ENCODE results near the gene TMEM132E.

TMEM132E gene

DNA sequence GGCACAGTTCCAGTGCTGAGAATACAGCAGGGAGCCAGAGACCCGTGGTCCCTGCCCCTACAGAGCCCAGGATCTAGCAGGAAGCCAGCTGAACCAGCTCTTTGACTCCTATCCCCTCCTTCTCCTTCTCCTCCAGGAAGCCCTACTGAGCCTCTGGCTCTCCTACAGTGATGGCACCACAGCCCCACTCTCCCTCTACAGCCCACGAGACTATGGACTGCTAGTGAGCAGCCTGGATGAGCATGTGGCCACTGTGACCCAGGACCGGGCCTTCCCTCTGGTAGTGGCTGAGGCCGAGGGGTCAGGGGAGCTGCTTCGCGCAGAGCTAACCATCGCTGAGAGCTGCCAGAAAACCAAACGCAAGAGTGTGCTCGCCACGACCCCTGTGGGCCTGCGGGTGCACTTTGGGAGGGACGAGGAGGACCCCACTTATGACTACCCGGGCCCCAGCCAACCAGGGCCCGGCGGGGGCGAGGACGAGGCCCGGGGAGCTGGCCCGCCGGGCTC is 57.7 kb downstream of the TMEM132E start:
- FAIRE-seq: no peak

DNA sequence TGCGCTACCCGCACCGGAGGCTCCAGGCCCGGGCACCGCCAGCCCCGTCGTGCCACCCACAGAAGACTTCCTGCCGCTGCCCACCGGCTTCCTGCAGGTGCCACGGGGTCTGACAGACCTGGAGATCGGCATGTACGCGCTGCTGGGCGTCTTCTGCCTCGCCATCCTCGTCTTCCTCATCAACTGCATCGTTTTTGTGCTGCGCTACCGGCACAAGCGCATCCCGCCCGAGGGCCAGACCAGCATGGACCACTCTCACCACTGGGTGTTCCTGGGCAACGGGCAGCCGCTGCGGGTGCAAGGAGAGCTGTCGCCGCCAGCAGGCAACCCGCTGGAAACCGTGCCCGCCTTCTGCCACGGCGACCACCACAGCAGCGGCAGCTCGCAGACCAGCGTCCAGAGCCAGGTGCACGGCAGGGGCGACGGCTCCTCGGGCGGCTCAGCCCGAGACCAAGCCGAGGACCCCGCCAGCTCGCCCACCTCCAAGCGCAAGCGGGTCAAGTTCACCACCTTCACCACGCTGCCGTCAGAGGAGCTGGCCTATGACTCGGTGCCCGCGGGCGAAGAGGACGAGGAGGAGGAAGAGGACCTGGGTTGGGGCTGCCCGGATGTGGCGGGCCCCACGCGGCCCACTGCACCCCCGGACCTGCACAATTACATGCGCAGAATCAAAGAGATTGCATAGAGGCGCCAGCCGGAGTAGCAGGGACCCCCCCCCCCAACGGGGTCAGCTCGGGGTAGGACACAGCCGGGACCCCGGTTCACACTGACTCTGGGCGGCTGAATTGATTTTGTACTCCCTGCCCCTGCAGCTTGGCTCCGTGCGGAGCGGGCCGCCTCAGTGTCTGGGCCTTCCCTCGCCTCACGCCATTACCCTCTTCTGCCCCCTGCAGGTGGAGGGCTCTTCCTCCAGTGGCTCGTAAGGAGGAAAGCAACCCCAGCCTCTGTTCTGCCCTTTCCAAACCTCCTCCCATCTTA is 58.5 kb downstream of the TMEM132E start:
- FAIRE-seq: no peak

DNA sequence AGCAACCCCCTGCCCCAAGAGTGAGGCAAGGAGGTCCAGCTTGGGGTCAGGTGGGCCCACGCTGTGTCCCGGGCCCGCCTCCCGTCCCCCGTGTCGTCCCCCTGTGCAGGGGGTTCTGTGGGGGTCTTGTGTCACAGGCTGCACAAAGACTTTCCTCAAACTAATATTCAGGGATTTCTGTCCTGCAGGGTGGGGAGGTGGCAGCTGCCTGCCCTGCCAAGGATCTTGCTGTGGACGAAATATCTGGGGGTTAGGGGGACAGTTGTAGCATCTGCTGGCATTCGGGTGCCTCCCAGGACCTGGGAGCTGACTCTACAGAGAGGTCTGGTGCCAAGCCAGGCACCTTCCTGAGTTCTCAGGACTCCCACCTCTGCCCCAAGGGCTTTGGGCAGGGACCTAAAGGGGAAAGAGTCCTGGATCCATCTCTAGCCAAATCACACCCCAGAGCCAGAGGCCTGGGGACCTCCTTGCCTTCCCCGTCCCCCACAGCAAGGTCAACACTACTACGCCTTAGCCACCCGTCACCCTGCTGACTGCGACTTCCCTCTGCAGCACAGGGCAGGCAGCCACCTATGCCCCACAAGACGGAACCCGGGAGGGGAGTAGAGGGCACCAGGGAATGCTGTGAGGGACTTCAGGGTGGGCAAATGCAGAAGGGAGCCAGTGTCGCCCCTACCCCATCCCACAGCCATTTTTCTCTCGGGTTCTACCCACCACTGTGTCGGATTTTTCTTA is 59.3 kb downstream of the TMEM132E start:
- FAIRE-seq: no peak

DNA sequence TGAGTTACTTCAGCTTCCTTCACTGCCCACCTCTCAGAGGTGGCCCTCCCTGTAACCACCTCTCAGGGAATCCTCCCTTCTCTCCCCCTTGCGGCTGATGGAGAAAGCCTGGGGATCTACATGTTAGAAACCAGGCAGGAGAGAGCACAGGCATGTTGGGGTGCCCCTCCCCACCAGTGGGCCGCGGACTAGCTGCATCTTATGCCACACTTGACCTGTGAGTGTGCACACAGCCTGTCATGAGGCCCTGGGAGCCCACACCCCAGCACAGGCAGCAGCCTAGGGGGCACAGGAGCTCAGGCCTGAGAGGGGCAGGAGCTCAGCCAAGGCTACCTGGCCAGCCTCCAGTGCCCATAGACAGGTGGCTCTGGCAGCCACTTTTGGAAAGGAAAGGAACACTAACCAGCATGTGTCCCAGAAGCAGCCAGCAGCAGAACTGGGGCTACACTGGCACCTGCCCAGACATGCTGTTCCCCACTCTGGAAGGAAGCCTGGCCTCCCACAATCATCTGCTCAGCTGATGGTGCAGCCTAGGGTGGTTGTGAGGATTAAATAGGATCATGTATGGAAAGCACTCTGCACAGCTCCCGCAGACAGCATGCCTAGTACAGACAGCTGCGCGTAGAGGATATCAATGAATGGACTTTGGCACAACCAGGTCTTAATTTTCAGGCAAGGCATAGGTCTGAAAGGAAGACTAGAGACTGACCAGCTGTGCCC is 60.5 kb downstream of the TMEM132E start:
- no peak for FAIRE-seq

DNA sequence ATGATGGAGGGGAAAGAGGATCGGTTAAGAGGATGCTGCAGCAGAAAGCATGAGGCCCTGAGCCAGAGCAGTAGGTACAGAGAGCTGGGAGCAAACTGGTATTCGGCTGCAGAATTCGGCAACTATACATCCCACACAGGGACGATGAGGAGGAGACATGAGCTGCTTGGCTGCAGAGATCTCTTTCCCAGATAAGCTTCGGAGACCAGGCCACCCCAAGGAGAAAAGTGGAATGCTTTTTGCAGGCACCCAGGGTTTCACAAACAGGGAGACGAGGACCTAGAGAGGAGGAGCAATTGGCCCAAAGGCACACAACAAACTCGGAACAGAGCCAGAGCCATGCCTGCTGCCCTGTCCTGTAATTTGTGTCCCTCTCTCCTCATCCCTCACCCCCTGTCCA is 62.0 kb downstream of the TMEM132E start:
- FAIRE-seq: no peak

DNA sequence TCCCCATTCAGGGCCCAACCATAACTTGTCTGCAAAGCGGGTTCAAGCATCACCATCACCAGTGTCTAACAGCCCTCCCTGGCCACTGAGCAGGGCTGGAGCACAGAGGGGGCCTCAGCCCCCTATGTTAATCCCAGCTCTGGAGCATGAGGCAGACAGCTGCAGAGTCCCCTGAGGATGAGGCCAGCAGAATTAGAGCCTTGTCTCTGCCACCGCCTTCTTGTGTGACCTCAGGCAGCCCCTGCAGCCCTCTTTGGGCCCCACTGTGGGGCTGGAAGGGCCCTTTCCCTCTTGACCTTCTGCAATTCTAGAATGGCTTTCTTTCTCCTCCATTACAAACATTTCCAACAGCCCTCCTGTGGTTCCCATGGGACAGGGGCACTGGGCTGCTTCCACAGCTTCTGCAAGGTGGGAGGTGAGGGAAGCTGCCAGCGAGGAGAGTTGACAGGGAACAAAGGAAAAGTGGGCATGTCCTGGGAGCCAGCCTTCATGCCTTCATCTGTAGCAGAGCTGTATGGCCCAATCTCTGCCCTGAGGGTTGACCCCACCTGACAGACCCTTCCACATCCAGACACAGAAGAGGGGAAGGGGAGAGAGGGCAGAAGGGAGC is 65.7 kb downstream of the TMEM132E start:
- FAIRE-seq: no peak

DNA sequence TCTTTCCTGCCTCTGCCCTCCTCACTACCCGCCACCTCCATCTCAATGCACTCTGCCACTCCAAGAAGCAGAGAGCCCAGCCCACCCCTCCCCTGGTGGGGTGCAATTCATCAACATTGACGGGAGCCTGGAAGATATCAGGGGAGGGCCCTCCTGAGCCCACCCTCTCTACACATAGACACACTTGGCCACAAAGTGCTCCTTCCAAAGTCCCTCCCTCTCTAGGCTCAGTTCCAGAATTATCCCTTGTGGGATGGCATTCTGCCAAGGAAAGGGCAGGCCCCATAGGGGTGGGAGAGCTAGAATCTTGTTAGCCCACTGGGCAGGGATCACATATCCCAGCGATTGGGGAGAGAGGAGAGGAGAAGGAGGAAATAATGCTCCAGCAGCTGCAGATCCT is 66.2 kb downstream of the TMEM132E start:
- FAIRE-seq: no peak

DNA sequence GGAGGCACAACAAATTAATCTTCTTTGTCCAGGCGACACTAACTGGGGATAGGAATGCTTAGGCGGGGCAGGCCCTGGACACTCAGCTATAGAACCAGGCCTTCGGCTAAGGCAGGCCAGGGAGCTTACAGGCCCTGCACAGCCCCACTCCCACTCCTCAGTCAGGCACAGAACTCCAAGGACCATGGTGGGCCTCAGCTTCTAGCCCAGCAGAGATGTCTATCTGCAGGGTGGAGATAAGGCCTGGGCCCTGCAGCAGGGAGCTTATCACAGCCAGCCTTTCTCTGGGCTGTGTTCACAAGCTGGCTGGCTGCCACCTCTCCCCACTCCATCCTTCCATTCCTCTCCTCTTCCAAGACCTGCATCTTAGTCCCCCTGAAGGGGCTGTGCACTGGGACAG is 68.1 kb downstream of the TMEM132E start:
- FAIRE-seq: no peak

DNA sequence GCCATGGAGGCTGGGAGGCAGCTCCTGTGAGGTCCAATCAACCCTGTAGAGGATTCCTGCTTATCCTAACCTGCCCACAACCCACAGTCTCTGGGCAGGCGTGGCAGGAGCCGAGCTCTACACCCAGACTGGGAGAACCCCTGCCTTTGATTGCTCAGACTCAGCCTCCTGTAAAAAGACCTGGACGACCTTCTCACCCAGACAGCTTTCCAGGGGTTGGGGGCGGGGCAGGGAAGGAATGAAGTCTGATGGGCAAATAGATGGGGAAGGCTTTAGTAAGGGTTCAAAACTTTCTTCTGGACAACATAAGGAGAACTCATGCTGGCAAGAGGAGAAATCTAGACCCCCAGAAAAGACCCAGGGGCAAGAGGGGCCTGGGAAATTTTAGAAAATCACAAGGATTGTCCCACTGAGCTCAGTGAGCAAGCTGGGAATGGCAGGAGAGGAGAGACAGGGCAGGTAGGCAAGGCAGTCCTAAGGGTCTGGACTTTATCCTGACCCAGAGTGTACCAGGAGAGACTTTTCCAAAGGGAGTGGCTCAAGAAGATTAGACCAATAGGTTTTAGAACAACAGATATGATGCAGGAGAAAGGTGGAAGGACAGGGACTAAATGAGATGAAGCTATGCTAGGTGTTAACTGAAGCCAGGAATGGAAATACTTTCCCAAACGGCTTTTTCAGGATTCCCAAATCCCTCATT is 70.8 kb downstream of the TMEM132E start:
- no peak for FAIRE-seq

DNA sequence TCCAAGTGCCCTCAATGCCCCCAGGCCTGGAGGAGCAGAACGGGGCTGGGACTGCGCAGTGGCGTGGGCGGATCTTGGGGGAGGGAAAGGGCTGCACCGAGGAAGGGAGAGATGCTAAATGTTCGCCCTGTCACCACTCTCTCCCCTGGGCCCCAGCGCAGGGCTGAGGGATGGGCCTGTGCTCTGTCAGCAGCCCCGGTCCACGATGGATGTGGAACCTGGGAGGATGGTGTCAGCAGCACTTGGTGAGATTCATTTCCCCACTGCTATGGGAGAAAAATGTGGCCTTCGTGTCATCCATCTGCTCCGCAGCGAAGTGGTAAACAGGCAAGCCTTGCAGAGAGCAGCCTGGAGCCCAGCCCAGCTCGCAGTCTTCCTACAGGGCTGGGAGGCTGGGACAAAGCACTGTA is 72.0 kb downstream of the TMEM132E start:
- FAIRE-seq: no peak

DNA sequence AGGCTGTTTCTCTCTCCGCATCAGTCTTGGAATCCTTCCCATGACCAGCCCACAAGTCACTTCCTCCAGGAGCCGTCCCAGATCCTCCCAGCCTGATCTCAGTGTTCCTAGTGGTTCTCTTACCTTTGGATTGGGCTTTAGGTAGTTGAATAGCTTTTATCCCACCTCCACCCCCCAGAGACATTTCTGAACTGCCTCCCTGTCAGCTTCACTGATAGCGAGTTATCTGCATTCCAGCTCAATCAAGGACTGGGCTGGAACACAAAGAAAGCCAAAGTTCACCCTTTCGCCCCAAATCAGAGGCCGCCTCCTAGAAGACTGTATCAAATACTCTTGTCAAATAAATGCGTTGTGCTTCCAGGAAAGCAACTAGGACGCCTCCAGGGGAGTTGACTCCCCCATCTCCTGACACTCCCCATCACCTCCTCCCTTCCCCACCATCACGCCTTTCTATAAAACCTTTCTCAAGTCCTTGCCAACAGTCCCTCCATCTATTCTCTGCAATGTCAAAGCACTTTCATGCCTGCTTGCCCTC is 72.7 kb downstream of the TMEM132E start:
- no peak for FAIRE-seq

DNA sequence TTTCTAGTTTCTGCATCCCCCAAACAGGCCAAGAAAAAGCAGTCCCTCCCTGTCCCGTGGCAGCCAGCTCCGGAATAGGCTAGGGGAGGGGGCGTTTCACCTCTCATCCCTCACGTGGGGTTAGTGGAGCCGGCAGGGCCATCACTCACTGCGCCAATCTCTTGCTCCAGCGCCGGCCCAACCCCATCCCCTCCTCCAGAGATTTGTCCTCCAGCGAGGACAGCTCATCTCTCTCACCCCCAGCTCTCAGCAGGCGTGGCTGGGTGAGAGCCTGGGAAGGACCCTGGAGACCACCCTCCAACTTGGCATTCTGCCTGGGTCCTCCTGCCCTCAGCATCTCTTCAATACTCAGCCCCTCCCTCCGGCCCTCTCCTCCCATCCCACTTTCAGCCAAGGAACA is 74.1 kb downstream of the TMEM132E start:
- FAIRE-seq: no peak

DNA sequence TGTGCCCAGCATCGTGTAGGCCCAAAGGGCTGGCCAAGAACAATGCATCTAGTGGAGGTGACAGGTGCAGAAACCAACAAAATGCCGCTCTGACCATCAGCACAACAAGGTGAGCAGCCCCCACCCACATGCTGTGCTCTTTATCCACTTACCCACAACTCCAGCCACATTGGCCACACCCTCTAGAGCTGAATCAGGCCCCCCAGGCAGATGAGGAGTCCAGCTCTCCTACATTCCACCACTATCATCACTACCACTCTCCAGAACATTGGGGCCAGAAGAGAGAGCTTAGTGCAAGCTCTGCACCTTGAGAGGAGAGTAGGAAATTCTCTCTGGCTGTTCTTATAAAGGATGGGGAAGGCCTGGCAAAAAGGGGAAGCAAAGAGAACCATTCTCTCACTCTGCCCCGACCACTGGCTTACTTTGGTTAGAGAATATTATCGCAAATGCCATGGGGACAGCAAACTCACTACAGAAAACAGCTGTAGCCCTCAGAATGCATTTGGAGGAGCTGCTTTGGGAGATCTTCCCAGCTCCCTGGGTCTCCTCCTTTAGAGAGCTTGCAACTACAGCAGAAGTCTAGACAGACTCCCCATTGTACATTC is 75.0 kb downstream of the TMEM132E start:
- no peak for FAIRE-seq

DNA sequence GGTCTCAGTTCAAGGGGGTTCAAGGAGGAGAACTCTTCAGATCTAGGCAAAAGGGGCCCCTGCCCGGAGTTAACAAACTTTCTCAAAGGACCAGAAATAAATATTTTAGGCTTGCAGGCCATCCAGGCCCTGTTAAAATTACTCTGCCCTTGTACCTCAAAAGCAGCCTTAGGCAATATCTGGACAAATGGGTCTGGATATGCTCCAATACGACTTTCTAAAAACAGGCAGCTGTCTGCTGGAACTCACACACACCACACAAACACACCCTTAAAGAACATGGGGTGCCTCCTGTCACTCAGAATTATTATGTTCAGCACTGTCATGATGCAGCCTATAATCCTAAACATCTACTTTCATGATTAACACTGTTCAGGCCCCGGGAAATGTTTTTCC is 75.5 kb downstream of the TMEM132E start:
- FAIRE-seq: no peak

DNA sequence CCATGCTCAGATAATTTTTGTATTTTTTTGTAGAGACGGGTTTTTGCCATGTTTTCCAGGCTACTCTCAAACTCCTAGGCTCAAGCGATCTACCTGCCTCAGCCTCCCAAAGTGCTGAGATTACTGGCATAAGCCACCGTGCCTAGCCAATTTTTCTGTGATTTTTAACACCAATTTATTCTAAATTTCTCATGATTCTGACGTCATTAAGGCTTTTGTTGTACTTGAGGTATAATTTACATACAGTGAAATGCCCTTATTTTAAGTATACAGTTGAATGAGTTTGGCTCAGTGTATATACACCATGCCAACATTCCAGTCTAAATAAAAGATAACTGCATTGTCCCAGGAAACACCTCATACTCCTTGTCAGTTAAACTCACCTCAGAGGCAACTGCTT is 77.4 kb downstream of the TMEM132E start:
- no peak for FAIRE-seq

DNA sequence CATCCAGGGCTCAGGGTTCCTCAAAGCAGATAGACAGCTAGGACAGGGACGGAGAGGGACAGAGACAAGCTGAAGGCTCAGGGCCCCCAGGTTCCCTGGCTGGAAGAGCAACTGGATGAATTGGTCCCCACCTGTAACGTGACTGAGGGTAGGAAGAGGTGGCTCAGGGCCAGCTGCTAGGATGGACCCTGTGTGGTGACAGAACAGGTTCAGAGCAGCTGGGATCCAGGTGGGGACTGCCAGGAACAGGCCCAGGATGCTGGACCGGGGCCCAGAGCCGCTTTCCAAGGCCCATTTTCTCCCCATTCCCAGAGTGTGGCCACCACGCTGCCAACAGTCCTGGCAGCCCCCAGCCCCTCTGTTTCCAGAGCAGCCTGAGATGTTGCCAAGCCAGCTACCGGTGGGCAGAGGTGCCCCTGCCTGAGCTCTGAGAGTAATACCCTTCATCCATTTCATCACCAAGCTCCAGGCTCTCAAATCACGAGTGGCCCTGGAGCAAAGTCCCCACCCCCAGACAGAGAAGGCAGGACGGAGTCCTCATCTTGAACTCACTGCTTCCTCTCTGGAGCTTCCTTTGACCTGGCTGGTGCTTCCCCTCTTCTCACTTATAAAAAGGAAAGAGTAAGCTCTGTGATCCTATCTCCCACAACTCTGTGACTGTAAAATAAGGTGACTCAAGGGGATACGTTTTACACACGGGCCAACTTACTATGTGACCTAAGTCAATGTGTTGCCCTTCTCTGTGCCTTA is 79.6 kb downstream of the TMEM132E start:
- FAIRE-seq: no peak

DNA sequence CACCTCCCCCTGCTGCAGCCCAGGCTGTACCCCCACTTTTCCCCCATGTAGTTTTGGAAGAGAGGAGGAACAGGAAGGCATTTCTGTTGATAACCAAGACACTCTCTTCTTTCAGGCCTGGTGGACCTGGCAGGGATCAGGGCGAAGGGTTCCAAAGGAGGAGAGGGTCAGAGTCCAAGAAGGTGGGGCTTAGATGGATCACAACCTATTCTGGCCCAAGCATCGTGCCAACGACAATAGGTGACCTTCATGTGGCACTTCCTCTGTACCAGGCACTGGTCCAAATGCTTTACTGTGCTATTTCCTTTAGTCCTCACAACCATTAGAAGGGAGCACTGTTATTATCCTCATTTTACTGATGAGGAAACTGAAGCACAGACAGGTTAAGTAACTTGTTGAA is 84.3 kb downstream of the TMEM132E start:
- no peak for FAIRE-seq

DNA sequence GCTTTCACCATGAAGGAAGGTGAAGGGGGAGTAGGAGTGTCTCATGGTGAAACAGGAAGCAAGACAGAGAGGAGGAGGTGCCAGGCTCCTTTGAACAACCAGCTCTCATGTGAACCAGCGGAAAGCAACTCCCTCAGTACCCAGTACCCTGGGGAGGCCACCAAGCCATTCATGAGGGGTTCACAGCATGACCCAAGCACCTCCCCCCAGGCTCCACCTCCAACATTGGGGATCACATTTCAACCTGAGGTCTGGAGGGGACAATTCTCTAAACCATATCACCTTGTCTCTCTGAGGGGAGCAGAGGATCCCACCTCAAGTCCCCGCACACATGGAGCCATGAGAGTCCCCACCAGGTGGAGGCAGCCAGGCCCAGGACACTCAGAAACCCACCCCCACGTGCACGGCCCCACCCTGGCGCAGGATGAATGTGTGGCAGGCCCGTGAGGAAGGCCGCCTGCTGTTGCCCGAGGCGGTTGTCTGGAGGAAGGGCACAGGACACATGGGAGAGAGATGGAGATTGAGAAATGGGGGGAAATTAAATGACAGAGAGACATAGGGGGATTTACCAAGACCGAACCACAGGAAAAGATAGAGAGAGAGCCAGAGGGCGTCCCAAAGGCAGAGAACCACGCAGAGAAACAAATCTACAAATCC is 85.9 kb downstream of the TMEM132E start:
- no peak for FAIRE-seq

DNA sequence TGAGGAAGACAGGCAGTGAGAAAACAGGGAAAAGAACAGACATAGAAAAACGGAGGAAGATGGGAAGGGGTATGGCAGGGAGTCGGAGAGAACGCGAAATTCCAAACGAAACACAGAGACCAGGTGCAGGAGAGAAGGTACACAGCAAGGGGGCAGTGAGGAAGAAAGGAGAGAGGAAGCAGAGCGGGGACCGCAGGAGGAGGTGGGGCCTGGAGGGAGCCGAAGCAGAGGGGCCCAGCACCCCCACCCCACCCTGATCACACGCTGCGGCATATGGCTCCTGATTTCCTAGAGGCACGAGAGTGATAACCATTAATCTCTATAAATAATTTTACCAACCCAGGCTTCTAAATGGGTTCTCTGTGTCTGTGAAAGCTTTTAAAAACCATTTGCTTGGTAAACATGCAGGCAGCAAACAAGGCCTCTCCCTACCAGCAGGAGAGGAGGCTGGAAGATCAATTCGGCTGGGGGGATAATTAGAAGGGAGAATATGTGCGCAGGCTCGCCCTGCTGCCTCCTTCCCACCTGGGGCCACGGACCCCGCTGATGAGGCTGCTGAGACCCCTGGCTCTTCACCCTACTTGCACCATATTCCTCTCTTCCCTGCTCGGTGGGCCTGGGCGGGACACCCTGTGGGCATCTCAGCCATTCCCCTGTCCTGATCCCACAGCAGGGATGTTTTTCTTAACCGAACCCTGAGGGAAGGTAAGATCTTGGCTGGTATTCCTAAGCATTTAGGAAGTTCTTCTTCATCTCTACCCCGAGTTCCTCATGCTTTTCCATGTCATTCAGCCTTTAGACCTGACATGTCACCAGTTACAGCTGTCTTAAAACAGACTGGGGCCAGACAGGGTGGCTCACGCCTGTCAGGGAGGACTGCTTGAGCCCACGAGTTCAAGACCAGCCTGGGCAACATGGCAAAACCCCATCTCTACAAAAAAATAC is 86.7 kb downstream of the TMEM132E start:
- no peak for FAIRE-seq

Measured in A204.1 (cell line).